PFSK-1 (cell line): ENCODE data around the gene RBM18. TPM values are rescaled to one million over a fixed set of nuclear protein-coding genes. Genes with fewer than 3 reads are reported as not detected.

Experiments
- FOXP2 ChIP-seq: optimal IDR thresholded peaks from 2 replicates; pipeline ENCODE3; 2011; ENCODE audit warnings: borderline replicate concordance, control low read depth, inconsistent platforms; ENCODE audit not compliant: insufficient read depth; ENCODE audit errors: extremely low read length, extremely low read depth
- POLR2AphosphoS5 ChIP-seq: IDR thresholded peaks from 2 replicates; pipeline ENCODE4 v1.6.1; 2012; ENCODE audit warnings: low read depth, mild to moderate bottlenecking, control low read depth, low read length, moderate library complexity
- SIN3A ChIP-seq: IDR thresholded peaks from 2 replicates; pipeline ENCODE4 v1.6.1; 2012; ENCODE audit warnings: mild to moderate bottlenecking, low read length, moderate library complexity, borderline replicate concordance; ENCODE audit not compliant: insufficient read depth
- TAF1 ChIP-seq: IDR thresholded peaks from 2 replicates; pipeline ENCODE4 v1.6.1; 2012; ENCODE audit warnings: low read length, control low read depth, borderline replicate concordance; ENCODE audit not compliant: insufficient read depth
- polyA plus RNA-seq: library from polyadenylated mRNA; unstranded; fragments of >200 nt; gene quantifications from one replicate; pipeline ENCODE4 v1.2.1, GENCODE V29; 2012; ENCODE audit warnings: low read depth, missing spikeins; ENCODE audit not compliant: insufficient read length
- TF ChIP-seq, protein P1 (sequence below), 2 experiments: IDR thresholded peaks; 2 replicates each; pipeline versions ENCODE4 v1.6.1 to v1.8.0; 2011 to 2012; ENCODE audit warnings: low read depth in 2 of 2, low read length in 2 of 2, control low read depth in 1 of 2, inconsistent platforms in 1 of 2, mild to moderate bottlenecking in 1 of 2, moderate library complexity in 1 of 2; ENCODE audit not compliant: insufficient read depth in 1 of 2

RBM18 gene, protein sequence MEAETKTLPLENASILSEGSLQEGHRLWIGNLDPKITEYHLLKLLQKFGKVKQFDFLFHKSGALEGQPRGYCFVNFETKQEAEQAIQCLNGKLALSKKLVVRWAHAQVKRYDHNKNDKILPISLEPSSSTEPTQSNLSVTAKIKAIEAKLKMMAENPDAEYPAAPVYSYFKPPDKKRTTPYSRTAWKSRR
- polyA plus RNA-seq, result 30.3 TPM

DNA sequence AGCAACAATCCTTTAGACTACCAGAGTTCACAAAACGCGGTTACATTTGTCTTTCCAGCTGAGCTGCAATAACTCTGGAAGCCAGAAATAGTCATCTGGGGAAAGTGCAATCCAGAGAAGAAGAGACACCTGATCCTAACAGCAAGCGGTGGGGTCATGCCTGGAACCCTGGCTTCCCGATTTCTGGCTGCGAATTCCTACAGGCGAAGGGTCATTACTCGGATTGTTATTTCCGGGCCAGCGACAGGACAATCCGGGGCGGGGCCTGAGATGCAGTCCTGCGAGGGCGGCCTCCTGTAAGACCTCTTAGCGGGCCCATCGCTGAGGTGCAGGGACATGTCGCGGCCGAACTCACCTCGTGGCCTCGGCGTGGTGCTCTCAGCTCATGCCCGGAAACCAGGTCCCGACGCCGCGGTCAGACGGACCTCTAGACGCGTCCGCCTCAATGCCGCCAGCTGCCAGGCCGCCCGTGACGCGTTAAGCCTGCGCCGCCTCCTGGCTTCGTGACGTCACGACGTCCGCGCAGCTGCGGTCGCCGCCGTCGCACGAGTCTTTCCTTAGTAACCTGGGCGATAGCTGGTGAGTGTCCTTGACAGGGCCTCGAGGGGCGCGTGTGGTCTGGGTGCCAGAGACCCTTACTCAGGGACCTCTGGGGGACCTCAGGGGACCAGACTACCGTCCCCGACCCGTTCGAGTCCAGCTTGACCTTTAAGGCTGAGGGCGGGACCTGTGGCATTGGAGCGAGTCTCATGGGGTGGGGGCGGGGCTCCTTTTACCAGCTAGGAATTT lies at the start of gene RBM18, which contains the start of gene MRRF:
RBM18 (minus strand) TSS at position 481 of the 789 bp plus-strand sequence. CDS start 3,348 bp downstream, outside the sequence.
MRRF (plus strand) TSS at position 523 of the 789 bp plus-strand sequence. CDS start 6,010 bp downstream, outside the sequence.
- TF ChIP-seq, protein P1, sequence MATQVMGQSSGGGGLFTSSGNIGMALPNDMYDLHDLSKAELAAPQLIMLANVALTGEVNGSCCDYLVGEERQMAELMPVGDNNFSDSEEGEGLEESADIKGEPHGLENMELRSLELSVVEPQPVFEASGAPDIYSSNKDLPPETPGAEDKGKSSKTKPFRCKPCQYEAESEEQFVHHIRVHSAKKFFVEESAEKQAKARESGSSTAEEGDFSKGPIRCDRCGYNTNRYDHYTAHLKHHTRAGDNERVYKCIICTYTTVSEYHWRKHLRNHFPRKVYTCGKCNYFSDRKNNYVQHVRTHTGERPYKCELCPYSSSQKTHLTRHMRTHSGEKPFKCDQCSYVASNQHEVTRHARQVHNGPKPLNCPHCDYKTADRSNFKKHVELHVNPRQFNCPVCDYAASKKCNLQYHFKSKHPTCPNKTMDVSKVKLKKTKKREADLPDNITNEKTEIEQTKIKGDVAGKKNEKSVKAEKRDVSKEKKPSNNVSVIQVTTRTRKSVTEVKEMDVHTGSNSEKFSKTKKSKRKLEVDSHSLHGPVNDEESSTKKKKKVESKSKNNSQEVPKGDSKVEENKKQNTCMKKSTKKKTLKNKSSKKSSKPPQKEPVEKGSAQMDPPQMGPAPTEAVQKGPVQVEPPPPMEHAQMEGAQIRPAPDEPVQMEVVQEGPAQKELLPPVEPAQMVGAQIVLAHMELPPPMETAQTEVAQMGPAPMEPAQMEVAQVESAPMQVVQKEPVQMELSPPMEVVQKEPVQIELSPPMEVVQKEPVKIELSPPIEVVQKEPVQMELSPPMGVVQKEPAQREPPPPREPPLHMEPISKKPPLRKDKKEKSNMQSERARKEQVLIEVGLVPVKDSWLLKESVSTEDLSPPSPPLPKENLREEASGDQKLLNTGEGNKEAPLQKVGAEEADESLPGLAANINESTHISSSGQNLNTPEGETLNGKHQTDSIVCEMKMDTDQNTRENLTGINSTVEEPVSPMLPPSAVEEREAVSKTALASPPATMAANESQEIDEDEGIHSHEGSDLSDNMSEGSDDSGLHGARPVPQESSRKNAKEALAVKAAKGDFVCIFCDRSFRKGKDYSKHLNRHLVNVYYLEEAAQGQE (IDR thresholded peaks at IDR 0.05; ENCODE audit: insufficient read depth in 1 of 2, low read depth in 2 of 2, low read length in 2 of 2), result no peak
- TF ChIP-seq SIN3A (peak; percentile 8; the same call in 1 of the 2 replicates), POLR2AphosphoS5 (peak; percentile 96), FOXP2 (peak; percentile 87), TAF1 (peak; percentile 62; the same call in 1 of the 2 replicates)

DNA sequence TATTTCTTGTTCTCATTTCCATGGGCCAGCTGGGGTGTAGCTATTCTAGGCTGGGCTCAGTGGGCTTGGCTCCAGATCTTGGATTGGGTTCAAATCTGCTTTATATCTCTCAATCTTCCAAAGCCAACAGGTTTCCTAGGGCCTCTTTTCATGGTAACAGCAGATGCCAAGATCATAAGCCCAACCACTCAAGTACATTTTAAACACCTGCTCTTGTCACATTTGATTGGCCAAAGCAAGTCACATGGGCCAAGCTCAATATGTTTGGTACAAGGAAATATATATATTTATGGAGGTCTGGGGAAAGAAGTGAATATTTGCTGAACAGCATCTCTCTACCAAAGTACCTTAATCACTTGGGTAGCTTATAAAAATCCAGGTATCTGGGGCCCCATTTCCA lies 49.5 kb upstream of the RBM18 start:
- no peak for TF ChIP-seq FOXP2
- no peak for TF ChIP-seq TAF1
- no peak for TF ChIP-seq POLR2AphosphoS5
- TF ChIP-seq SIN3A, result no peak
- TF ChIP-seq, protein P1 (IDR thresholded peaks at IDR 0.05; ENCODE audit: insufficient read depth in 1 of 2, low read depth in 2 of 2, low read length in 2 of 2), result no peak

DNA sequence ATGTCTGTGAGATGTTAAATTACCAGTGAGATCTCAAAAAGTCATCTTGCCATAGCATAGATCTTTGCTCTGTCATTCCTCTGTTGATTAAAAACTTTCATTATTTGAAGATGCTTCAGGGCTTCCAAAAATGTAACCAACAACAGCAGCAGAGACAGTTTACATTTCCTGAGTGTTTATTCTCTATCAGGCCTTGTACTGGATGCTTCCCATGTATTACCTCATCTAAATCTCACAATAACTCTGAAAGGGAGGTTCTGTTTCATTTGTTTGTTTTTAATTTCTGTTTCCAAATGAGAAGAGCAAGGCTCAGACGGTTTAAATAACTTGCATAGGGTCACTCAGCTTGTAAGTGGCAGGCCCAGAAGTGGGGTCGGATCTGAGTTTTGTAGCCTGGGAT lies 45.2 kb upstream of the RBM18 start:
- TF ChIP-seq TAF1, result no peak
- TF ChIP-seq, protein P1 (IDR thresholded peaks at IDR 0.05; ENCODE audit: insufficient read depth in 1 of 2, low read depth in 2 of 2, low read length in 2 of 2), result no peak
- no peak for TF ChIP-seq FOXP2
- TF ChIP-seq POLR2AphosphoS5, result no peak
- TF ChIP-seq SIN3A, result no peak

DNA sequence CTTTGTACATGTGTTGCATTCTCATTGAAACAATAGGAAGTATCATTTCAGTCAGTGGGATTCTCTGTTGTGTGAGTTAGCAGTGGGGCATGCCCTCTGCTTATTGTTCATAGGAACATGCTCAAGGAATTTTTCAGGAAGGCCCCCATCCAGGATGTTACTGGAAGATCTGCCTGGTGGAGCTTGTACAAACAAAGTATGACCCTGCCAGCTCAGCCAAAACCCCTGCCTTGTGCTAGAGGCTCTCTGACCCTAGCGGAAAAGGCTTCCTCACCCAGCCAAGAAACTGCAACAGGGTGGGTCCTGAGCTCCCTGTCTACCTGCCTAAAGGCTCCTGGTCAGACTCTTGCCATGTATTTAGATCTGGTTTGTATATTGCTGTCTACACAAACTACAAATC lies 43.3 kb upstream of the RBM18 start:
- TF ChIP-seq, protein P1 (IDR thresholded peaks at IDR 0.05; ENCODE audit: insufficient read depth in 1 of 2, low read depth in 2 of 2, low read length in 2 of 2), result no peak
- no peak for TF ChIP-seq POLR2AphosphoS5
- TF ChIP-seq SIN3A, result no peak
- TF ChIP-seq FOXP2, result no peak
- no peak for TF ChIP-seq TAF1
